HG02571 (cell line): Measurements from ENCODE around the gene LRRC18.

Source experiments
- ATAC-seq: cut with Tn5 transposase; IDR thresholded peaks from one replicate; pipeline ENCODE4 v1.9.1; 2021; ENCODE audit warnings: mild to moderate bottlenecking, moderate library complexity; ENCODE audit not compliant: unreplicated experiment

The LRRC18 gene

GRCh38 chr10:48939790-48940325 is at the start of gene LRRC18:
Gene LRRC18 (minus strand): TSS chr10:48939840. CDS start chr10:48914155, 25,685 bp downstream.
- ATAC-seq = no peak

- ATAC-seq = no peak
These were observed 46.0 kb upstream of the LRRC18 start for GRCh38 chr10:48985621-48986158.

GRCh38 chr10:48983648-48984351 is 44.2 kb upstream of the LRRC18 start:
- no peak for ATAC-seq

- ATAC-seq = no peak
These were observed 42.9 kb upstream of the LRRC18 start for GRCh38 chr10:48982584-48982983.

GRCh38 chr10:48981310-48981907 is 41.8 kb upstream of the LRRC18 start:
- no peak for ATAC-seq

GRCh38 chr10:48978318-48978717 is 38.7 kb upstream of the LRRC18 start:
- no peak for ATAC-seq

GRCh38 chr10:48976196-48976595 is 36.6 kb upstream of the LRRC18 start:
- ATAC-seq = no peak

- ATAC-seq = no peak
These were observed 35.0 kb upstream of the LRRC18 start for GRCh38 chr10:48974510-48975156.

GRCh38 chr10:48973065-48973464 is 33.4 kb upstream of the LRRC18 start:
- no peak for ATAC-seq

GRCh38 chr10:48970654-48971053 is 31.0 kb upstream of the LRRC18 start:
- no peak for ATAC-seq

GRCh38 chr10:48970046-48970445 is 30.4 kb upstream of the LRRC18 start:
- no peak for ATAC-seq

- ATAC-seq = no peak
These were observed 28.4 kb upstream of the LRRC18 start for GRCh38 chr10:48968036-48968435.

GRCh38 chr10:48965460-48965859 is 25.8 kb upstream of the LRRC18 start:
- ATAC-seq = no peak

- ATAC-seq = no peak
These were observed 24.4 kb upstream of the LRRC18 start for GRCh38 chr10:48964038-48964437.

- ATAC-seq = no peak
These were observed 19.1 kb upstream of the LRRC18 start for GRCh38 chr10:48958598-48959190.

GRCh38 chr10:48957361-48958151 is 17.9 kb upstream of the LRRC18 start:
- ATAC-seq = no peak

GRCh38 chr10:48951707-48952106 is 12.1 kb upstream of the LRRC18 start:
- ATAC-seq = no peak

- no peak for ATAC-seq
These were observed 8.9 kb upstream of the LRRC18 start for GRCh38 chr10:48948470-48949037.

GRCh38 chr10:48947690-48948469 is 8.2 kb upstream of the LRRC18 start:
- ATAC-seq = no peak
